ENCODE results near the gene SLAMF8. TPM values are rescaled to one million over a fixed set of nuclear protein-coding genes. Genes with fewer than 3 reads are reported as not detected.

SLAMF8 gene
- total RNA-seq, 1 experiment from 2014 or later: 0.25 TPM

DNA sequence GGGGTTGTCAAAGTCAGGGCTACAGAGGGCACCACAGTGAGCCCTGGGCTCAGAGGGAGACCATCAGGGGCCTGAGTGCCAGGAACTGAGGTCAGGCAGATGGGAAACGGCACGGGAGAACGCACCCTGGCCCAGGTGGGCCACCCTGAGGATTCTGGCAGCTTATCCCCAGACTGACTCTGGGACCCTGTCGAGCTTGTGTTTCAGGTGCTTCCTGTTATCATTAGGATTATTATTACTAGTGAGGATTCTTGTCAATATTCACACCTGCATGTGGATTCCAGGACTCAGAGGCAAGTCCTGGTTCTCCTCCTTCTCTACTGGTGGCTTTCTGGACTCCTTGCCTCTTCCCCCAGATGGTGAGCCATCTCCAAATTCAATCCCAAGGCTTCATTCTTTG is 20.6 kb downstream of the SLAMF8 start:
- no peak for DNase-seq (ENCODE audit: low read depth)

DNA sequence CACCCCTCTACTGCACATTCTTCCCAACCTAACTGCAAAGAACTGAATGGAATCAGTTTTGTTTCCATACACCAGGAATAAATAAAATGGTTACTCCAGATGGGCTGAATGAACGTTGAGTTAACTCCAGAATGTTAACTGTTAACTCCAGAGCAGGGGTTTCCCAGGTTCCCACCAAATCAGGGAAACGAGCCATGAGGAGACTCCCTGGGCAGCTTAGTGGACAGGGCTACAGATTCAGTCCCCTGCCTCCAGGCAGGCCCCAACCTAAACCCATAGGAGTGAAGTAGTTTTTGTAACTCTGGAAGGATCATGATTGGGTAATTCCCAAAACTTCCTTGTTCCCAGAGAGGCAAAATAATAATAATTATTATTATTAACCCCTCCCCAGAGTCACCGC is 21.7 kb downstream of the SLAMF8 start:
- no peak for DNase-seq (ENCODE audit: low read depth)

GRCh38 chr1:159849626-159850366 is 23.1 kb downstream of the SLAMF8 start:
- DNase-seq (ENCODE audit: low read depth): peak; percentile 77

DNA sequence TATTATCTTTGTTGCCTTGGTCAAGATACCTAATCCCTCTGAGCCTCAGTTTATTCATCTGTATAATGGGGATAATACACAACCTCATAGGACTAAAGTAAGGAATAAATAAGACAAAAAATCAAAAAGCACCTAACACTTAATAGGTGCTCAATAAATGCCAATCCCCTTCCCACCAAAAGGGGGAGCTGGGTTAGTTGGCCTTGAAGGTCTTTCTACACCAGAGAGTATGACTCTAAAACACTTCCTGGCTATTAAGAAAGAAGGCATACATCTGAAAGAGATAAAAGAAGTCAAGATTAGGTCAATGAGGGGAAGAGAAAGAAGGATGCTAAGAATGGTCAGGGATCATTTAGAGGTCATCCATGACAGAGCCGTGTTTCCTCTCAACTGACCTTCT is 24.7 kb downstream of the SLAMF8 start:
- DNase-seq (ENCODE audit: low read depth): no peak

GRCh38 chr1:159853417-159854115 is 26.9 kb downstream of the SLAMF8 start:
- DNase-seq (ENCODE audit: low read depth): peak; percentile 36

DNA sequence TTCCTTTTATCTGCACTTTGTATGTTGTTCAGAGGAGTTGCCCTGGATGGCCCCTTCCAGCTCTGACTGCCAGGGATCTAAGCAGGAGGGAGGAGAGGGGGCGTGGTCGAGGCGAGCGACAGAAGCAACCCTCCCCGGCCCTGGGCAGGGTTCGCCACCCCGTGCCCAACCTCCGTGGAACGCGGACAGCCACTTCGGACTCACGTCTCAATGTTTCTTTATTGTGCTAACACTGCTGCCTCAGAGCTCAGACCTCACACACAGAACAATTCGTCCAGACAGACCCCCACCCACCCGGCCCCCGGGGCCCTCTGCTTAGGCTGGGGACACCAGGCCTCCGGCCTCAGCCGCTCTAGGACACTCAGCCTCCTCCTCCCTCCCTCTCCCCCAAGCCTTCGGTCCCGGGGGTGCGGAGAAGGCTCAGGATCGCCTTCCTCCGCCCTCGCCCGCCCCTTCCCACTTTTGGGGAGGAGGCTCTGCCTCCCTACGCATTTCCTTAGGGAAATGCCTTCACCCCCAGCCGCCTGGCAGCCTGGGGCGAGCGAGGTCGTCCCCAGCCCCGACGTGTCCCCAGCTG is 27.5 kb downstream of the SLAMF8 start:
- peak; percentile 76 for DNase-seq (ENCODE audit: low read depth)

DNA sequence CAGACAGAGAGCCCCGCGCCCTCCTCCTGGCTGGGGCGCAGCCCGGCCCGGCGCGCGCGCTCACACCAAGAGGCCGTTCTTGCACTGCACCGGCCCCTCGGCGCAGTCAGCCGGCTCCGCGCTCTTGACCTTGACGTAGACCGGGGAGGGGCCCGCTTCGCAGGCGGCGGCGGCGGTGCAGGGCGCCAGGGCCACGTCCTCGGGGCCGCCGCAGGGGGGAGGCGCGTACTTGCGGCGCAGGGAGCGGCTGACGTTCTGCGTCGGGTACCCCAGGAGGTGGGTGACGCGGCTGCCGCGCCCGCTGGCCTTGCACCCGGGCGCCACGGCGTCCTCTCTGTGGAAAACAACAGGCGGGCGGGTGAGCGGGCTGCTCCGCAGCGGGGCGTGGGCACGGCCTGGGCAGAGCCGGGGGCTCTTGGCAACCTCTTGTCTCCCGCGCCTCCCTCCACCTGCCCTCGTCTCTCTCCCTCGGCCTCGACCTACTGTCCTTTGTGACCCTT is 28.1 kb downstream of the SLAMF8 start:
- DNase-seq (ENCODE audit: low read depth): peak; percentile 84

DNA sequence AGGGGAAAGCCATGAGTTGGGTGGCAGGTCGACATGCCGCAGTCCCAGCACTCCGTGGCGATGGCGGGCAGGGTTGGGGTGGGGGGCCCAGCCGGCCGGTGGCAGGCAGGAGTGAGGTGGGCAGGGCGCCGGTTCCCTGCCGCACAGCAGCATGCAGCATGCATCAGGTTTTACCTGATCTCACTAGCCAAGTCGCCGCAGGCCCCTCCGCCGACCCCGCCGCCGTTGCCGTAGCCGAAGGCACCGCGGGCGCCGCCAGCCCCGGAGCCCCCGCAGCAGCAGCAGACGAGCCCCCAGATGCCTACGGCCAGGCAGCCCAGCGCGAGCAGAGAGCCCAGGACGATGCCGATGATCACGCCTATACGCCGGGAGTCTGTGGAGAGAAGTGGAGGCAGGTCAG is 29.0 kb downstream of the SLAMF8 start:
- no peak for DNase-seq (ENCODE audit: low read depth)

DNA sequence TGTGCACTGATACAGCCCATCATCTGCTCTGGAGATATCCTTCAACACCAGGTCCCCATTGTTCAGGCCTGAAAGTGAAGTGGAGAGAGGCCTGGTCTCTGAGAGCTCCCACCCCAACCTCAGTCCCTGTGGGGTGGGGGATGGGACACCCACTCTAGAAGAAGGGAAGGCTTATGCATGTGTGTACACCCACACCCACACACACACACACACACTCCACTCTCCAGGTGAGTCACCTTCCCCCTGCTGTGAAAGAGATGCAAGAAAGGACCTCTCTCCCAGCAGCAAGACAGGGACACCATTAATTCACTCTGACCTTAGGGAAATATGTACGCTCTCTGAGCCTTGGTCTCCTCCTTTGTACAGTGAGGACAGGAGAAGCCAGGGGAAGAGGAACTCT is 29.9 kb downstream of the SLAMF8 start:
- DNase-seq (ENCODE audit: low read depth): no peak

GRCh38 chr1:159857889-159858288 is 31.2 kb downstream of the SLAMF8 start:
- DNase-seq (ENCODE audit: low read depth): no peak

GRCh38 chr1:159859767-159860322 is 33.2 kb downstream of the SLAMF8 start:
- no peak for DNase-seq (ENCODE audit: low read depth)

- DNase-seq (ENCODE audit: low read depth): no peak
These were observed 33.8 kb downstream of the SLAMF8 start for GRCh38 chr1:159860456-159860855.

- no peak for DNase-seq (ENCODE audit: low read depth)
These were observed 34.5 kb downstream of the SLAMF8 start for GRCh38 chr1:159861218-159861617.

DNA sequence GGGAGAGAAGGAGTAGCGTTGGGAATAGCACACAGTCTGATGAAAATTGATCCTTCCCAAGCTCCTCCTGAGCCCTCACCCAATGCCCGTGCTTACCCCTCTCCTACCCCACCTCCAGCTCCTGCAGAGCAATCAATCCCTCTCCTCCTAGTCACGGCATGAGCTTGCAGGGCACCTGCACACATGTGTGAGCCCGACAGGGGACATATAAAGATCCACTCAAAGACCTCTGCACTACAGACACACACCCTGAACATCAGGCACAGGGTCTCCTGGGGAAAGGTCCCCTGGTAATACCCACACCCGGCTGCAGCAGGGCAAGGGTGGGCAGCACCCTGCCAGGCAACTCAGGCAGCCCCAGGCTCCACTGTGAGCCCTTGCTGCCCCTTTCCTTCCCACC is 35.4 kb downstream of the SLAMF8 start:
- no peak for DNase-seq (ENCODE audit: low read depth)

- DNase-seq (ENCODE audit: low read depth): no peak
These were observed 35.9 kb downstream of the SLAMF8 start, which contains the start of gene VSIG8 for GRCh38 chr1:159862557-159862956. TSS of gene VSIG8 (minus strand) at chr1:159862657. CDS start at chr1:159862521, 136 bp downstream.

- no peak for DNase-seq (ENCODE audit: low read depth)
These were observed 37.6 kb downstream of the SLAMF8 start for GRCh38 chr1:159864262-159864661.

- DNase-seq (ENCODE audit: low read depth): peak; percentile 13
These were observed 39.4 kb downstream of the SLAMF8 start for GRCh38 chr1:159866066-159866465.

GRCh38 chr1:159866905-159867663 is 40.4 kb downstream of the SLAMF8 start:
- DNase-seq (ENCODE audit: low read depth): no peak

- no peak for DNase-seq (ENCODE audit: low read depth)
These were observed 41.0 kb downstream of the SLAMF8 start for GRCh38 chr1:159867664-159868026.

DNA sequence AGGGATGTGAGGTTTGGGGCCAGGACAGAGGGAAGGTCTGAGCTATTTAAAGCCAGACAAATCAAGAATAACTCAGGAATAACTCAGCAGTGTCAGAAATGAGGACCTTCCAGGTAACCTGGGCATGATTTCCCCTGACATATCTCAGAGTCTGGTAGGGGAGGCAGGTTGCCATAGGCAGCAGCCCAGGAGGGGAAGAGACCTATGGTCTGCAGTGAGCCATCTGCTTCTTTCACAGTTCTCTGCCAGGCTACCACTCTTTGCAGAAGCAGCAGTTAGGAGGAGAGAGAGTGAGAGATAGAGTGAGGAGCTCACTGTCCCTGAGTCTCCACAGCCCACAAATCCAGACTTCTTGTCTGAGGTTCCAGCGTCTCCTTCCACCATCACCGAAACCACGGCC is 42.1 kb downstream of the SLAMF8 start:
- DNase-seq (ENCODE audit: low read depth): no peak

- peak; percentile 85 for DNase-seq (ENCODE audit: low read depth)
These were observed 42.5 kb downstream of the SLAMF8 start for GRCh38 chr1:159869173-159869572.

GRCh38 chr1:159869607-159870006 is 42.9 kb downstream of the SLAMF8 start:
- DNase-seq (ENCODE audit: low read depth): peak; percentile 20

Measured in M059J (cell line).